HG02642 (cell line): ENCODE data around the gene TBCE.
"Not testable (repeated sequence)": the region's sequence is repeated elsewhere in the genome, so short reads cannot be mapped to it uniquely, and the experiment has no call there.

Experiments used
- ATAC-seq: cut with Tn5 transposase; IDR thresholded peaks from one replicate; pipeline ENCODE4 v1.9.1; 2021; ENCODE audit warnings: mild to moderate bottlenecking; ENCODE audit not compliant: unreplicated experiment, poor library complexity

Gene TBCE

DNA sequence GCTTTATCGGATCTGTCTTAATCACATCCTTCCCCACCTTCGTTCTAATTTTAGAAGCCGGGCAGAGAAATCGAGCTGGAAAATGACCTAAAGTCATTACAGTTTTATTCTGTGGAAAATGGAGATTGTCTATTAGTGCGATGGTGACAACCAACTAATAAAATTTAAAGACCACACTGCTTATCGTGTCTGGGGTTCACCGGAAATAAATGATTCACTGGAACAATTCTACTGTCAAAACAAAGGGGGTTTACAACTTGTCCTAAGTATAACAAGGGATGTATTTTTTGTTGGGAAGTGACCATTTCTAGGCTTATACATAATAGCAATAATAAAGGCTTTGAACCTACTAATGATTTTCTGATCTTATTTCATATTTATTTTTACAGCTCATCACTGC lies 81.4 kb downstream of the TBCE start:
- ATAC-seq = no peak

DNA sequence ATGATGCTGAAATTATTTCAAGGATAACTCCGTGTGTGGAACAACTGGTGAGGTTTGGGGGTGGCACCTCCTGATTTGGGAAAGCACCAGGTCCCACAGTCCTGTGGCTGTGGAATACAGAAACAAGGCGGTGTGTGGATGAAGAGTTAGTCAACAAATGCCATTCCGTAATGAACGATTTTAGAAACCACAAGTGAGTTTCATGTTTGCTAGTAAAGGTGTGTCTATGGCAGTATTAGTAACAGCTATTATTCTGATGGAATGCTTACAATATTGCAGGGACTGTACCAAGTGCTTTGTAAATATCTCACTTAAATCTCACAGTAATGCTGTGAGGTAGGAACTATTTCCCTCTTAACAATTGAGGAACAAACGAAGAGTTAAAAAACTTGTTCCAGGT lies 83.2 kb downstream of the TBCE start:
- no peak for ATAC-seq

DNA sequence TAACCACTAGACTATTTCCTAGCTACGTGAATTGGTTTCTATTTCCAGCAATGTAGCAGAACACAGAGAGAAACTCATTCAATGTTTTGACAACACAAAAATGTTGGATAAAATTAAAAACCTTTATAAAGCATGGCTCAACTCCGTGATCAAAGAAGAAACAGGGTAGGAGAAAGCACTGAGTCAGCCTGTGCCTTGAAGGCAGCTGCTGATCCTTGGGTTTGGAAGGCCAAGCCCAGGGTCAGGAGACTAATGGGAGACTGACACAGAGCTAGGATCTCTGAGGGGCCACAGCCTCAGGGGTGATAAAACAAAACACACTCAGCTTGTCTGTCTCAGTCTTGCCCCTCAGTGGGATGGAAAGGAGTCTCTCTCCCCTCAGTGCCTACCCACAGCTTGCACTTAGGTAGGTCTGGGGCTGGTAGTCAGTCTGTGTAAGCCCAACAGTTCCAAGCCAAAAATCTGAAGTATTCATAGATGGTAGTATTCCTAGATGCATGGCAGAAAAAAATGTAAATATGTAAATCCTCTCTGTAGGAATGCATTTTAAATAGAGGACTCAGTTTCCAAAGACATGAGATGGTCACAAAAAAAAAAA lies 83.8 kb downstream of the TBCE start:
- ATAC-seq = no peak

DNA sequence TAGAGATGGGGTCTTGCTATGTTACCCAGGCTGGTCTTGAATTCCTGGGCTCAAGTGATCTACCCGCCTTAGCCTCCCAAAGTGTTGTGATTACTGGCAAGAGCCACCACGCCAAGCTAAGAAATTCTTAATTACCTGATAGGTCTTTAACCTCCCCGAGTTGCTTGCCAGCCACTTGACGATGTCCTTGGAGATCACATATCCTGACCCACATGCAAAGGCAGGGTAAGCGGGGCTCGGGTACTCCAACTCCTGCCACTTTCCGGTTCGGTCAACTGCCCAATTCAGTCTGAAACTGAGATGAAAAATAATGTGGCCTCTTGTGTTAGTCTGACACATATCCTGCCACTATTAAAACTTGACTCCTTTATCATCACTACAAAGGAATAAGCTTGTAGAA lies 86.8 kb downstream of the TBCE start:
- ATAC-seq = no peak

DNA sequence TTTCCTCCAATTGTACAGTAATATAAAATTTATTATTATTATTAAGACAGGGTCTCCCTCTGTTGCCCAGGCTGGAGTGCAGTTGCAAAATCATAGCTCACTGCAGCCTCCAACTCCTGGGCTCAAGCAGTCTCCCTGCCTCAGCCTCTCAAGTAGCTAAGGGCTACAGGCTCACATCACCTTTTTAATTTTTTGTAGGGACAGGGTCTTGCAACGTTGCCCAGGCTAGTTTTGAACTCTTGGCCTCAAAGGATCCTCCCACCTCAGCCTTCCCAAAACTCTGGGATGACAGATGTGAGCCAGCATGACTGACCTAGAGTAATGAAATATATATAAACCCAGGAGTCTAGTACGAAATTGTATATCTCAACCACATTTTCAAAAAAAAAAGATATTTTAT lies 87.9 kb downstream of the TBCE start:
- ATAC-seq = no peak

DNA sequence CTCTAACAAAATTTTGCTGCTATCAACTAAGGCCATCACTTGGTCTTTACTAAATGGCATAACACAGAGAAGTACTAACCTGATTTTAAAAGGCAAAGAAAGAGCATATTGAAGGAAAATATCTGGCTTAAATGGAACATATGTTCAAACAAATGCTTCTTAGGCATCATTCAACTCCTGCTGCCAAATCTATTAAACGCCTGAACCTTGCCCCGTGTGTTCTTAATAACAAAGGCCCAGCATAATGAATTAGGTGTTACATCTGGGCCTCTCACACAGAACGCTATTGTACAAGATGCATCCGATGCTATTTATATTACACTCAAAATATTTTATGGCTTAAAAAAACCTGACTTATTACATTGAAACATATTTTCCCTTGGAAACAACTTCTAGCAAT lies 88.6 kb downstream of the TBCE start:
- no peak for ATAC-seq

DNA sequence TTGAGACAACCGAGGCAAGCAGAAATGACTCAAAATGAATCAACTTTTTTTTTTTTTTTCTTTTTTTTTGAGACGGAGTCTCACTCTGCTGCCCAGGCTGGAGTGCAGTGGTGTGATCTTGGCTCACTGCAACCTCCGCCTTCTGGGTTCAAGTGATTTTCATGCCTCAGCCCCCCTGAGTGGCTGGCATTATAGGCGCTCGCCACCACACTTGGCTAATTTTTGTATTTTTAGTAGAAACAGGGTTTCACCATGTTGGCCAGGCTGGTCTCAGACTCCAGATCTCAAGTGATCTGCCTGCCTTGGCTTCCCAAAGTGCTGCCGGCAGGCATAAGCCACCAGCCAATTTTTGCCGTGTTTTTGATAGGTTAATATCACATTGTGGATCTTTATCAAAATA lies 90.6 kb downstream of the TBCE start:
- not testable (repeated sequence) for ATAC-seq

DNA sequence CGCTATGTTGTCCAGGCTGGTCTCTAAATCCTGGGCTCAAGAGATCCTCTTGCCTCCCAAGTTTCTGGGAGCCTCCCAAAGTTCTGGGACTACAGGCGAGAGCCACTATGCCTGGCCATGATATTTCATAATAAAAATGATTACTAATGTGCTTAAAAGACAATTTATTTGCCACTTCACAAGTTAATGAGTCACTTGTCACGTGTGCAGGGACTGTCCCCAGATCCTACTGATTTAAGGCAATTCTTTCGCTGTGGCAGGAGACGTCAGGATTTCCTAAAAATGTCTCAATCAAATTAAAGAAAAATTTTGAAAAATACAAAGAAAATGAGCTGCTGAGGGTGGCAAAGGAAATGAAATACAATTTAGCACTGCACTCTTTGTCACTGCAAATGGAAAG lies 93.5 kb downstream of the TBCE start:
- ATAC-seq = no peak

DNA sequence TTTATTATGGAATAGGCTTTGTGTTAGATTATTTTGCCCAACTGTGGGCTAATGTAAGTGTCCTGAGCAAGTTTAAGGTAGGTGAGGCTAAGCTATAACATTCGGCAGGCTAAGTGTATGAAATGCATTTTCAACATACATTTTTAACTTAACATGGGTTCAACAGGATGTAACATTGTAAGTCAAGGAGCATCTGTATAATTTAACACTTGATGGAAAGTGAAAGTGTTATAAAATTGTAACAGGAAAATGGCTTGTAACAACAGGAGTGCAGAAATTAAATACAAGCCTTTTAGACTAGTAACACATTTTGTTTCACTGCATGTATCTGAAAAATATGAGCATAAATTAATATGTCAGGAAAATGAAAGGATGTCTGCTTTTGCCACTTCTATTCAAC lies 94.7 kb downstream of the TBCE start:
- no peak for ATAC-seq

DNA sequence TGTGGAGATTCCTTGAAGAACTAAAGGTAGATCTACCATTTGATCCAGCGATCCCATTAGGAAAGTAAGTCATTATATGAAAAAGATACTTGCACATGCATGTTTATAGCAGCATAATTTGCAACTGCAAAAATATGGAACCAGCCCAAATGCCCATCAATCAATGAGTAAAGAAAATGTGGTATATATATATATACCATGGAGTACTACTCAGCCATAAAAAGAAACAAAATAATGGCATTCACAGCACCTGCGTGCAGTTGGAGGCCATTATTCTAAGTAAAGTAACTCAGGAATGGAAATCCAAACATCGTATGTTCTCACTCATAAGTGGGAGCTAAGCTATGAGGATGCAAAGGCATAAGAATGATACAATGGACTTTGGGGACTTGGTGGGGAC lies 95.6 kb downstream of the TBCE start:
- not testable (repeated sequence) for ATAC-seq

DNA sequence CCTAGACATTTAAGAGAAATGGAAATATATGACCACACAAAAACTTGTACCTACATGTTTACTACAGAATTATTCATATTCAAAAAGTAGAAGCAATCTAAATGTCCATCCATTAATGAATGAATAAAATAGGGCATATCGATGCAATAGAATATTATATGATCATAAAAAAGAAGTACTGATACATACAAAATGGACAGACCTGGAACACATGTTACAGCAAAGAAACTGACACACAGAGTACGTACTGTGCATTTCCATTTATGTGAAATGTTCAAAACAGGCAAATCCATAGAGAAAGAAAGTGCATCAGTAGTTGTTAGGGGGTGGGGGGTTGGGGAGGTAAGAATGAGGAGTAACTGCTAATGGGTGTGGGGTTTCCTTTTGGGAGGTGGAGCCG lies 97.8 kb downstream of the TBCE start:
- no peak for ATAC-seq

DNA sequence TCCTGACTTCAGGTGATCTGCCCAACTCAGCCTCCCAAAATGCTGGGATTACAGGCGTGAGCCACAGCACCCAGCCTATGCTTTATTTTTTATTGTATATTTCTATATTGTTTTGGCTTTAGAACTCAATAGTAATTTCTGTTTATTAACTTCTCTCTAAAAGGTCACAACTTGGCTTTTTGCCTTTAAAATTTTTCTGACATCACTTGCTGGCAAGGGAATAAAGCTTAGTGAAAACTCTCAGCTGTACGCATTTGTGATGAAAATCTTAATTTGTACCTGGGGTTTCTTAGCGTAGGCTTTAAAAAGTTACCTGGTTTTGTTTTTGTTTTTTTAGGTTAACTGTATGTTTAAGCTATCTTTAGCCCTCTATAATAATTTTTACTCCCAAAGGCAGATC lies 100.8 kb downstream of the TBCE start:
- no peak for ATAC-seq

DNA sequence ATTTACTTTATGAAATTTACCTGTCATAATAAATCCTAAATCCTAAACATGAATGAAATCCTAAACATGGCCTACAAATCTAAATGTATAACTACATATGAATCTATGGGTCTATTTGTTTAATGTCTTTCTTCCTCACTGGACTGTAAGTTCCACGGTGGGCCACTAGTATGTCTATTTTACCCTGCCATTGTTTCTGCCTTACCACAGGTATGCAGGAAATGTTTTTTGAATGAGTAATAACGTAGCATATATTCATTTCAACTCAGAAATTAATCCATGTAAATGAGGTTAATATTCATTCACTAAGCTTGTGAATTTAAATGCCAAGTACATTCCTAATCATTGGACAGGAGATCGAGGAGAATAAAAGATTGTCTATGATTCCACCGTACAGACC lies 101.7 kb downstream of the TBCE start:
- no peak for ATAC-seq

DNA sequence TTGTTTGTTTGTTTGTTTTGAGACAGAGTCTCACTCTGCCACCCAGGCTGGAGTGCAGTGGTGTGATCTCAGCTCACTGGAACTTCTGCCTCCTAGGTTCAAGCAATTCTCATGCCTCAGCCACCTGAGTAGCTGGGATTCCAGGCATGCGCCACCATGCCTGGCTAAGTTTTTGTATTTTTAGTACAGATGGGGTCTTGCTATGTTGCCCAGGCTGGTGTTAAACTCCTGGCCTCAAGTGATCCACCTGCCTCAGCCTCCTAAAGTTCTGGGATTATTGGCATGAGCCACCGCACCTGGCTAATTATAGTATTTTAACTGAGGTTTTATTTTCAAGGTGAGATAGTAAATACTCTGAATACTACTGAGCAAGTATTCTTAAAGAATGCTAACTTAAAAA lies 102.7 kb downstream of the TBCE start:
- not testable (repeated sequence) for ATAC-seq

DNA sequence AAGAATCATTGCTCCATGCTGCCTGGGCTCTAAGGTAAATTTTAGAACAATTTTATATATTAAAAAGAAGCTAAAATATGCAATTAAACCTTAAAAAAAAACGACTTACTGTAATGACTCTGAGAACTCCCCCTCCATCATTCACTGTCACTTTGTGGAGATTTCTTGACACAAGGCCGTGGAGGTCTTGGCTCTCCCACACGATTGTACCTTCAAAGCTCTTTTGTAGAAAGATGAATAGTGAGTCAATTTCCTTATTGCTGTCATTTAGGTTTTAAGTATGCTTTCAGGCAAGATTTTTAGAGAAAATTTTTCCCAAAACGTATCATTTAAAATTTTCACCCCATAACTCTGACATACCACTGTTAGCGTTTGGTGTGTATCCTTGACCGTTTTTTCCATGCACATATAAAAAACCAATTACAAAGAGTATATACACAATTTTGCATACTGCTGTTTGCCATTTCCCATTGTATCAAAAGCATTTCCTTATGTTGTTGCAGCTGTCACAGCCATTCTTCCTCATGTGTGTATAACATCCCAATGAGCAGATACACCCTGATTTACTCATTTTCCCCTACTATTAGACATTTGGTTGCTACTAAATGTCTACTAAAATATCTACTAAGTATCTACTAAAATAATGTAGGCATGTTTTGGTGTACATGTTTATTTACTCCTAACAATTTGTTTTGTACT lies 103.7 kb downstream of the TBCE start:
- ATAC-seq = no peak

DNA sequence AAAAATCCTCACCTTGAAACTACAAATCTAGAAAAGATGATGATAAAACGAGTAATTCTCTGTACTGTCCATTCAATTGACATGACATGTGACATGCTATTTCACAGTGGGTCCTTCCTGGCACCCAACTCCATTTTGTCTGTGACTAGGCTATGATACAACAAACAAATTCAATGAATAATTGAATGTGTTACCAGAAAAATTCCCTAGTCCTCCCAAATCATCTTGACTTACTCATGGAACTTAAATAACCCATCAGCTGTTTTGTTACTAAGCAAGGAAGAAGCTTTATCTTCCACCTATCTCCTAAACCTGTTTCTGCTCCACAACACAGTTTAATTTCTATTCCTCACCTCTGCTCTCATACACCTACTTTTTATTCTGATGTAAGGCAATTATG lies 106.6 kb downstream of the TBCE start:
- no peak for ATAC-seq

DNA sequence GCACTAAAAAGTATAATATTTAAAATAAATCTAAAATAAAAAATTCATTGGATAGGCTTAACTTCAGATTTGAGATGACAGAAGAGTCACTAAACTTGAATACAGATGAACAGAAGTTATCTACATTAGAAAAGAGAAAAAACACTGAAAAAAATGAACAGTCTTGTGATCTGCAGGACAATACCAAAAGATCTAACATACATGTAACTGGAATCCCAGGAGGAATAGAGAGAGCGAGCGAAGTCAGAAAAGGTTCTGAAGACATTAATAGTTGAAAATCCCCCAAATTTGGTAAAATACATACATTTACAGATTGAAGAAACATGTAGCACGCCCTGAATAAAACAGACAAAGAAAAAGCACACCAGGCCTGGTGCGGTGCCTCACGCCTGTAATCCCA lies 115.9 kb downstream of the TBCE start:
- no peak for ATAC-seq

DNA sequence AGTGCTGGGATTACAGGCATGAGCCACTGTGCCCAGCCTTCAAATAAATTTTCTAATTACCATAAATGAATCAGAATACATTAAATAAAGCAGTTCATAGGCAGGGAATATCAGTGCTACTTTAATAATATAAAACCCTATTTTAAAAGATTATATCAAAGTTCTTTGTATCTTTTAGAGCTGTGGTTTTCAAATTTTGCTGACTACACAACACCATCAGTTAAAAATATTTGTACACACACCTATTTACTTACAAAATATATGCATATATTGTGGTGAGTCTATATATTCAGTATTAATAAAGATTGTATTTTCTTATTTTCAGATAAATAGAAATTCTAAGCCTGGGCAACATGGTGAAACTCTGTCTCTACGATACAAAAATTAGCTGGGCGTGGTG lies 118.3 kb downstream of the TBCE start:
- no peak for ATAC-seq

DNA sequence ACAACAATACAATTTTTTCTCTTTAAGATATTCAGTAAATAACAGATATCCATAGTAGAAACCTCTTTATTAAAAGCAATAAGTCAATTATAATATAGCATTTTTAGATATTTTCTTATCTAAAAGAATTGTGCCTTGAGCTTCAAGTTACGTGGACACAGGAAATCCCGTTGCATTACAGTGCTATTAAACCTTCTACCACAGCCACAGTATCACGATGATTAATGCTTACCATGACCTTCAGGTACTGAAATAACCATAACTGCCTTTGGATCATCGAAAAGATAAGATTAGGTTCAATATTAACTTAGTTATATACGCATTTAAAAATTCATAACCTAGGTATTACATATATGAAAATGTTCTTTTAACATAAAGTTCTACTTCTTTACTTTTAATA lies 119.1 kb downstream of the TBCE start:
- no peak for ATAC-seq

DNA sequence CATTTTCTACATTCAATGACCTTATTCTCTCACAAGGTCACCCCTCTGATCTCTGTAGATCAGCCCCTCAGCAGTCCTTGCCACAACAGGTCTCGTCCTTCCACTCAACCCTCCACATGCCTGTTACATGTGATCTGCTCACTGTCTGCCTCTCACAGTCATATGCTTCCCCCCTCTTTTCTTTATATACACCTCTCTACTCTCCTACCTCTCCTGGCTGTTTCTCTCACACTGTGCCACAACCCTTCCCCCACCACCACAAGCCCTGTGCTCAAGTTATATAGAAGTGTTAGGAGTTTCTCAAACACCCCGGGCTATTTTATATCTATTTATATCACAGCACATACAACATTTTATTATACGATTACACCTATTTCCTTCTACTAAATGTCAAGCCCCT lies 124.4 kb downstream of the TBCE start:
- no peak for ATAC-seq

DNA sequence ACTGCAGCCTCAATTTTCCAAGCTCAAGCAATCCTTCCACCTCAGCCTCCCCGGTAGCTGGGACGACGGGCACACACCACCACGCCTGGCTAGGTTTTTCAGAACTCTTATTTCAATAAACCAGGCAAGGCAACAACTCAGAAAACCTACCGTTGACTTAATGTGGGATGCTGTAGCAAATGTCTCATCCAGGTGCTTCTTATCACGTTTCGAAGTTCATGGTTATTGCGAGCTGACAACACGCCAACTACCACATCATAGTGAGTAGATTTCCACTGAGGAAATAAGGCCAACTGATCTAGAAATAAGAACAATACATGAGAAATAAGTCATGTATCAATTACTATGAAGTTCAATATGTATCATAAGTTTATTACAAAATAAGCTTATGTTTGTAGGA lies 127.3 kb downstream of the TBCE start:
- ATAC-seq = no peak

DNA sequence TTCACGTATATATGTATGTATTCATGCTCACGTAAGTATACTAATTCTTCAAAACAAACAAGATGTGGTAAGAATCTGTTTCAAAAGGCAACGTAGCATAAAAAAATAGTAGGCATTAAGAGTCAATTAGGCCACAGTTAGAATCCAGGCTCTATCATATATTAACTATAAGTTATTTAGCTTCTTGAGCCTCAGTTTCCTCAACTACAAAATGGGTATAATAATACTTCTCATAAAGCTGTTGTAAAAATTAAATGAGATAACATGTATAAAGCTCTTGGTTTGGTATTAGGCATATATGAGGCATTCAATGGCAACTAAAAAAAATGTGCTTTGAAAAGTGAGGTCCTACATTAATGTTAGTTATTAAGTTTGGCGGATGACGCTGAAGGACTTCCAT lies 127.8 kb downstream of the TBCE start:
- no peak for ATAC-seq

DNA sequence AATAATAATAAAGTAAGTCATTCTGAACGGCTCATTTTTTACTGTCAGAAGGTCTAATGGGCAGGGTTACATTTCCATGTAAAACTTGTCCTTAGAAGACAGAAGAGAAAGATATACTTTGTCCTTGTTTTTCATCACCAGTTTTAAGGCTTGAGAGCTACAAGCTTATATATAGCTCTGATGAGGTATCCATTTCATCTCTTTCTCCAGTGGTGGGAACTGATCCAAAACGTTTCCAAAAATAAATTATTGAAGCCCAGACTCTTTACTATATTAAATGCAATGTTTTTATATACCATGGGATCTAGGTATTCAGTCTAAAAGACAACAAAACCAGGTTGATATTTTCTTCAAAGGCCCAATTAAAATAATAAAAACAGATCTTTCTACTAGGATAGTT lies 128.3 kb downstream of the TBCE start:
- no peak for ATAC-seq
